GM18861 (cell line): ENCODE data around the gene ZMYM2.

Experiments used
- ATAC-seq: cut with Tn5 transposase; IDR thresholded peaks from one replicate; pipeline ENCODE4 v1.9.1; 2021; ENCODE audit not compliant: unreplicated experiment

The ZMYM2 gene

DNA sequence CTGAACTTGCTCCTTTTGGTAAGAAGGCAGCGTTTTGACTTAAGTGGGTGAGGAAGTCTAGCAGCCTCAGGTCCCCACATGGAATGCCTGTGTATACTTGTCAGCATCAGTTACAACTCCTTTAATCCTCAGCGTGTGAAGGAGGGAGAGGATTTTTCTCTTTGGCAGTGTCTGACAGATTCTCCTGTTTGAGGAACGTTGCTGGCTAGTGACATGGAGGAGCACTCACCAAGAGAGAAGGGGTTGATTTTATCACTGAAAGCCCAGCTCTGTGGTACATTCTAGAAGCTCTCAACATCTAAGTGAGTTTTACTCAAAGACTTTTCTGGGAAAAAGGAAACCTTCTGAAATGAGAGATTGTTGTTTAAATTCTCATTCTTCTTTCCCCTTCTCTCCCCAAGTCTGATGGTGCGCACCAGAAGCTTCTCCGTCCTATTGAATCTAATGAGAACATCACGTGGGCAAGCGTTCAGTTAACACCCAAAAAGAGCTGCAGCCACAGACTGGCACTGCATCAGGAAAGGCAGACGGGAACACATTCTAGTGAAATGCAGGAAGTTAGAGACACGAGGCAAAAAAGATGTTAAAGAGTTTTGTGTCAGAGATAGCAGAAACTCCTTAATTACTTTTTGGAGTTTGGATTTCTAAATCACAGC is 144.1 kb downstream of the ZMYM2 start:
- ATAC-seq = no peak

DNA sequence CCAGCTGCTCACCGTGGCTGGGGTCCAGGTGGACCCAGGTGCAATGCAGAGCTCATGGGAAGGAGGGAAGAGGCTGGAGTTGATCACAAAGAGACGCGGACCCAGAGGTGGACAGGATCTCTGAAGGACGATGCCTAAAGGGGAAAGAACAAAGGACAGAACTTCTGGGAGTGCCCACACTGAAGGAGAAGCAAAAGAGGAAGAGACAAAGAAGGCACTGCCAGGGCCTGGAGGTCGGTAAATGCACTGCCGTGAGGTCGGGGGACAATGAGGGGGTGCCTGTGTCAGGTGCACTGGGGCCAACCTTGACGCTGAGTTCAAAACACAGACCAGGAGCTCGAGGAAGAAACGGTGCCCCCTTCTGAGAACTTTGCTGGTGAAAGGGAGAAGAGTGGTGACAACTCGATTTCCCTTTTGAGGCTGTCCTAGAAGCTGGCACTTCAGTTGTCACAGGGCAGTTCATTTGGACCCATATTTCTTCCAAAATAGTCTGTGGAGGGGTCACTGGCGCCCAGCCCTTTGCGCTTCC is 146.7 kb downstream of the ZMYM2 start:
- no peak for ATAC-seq

DNA sequence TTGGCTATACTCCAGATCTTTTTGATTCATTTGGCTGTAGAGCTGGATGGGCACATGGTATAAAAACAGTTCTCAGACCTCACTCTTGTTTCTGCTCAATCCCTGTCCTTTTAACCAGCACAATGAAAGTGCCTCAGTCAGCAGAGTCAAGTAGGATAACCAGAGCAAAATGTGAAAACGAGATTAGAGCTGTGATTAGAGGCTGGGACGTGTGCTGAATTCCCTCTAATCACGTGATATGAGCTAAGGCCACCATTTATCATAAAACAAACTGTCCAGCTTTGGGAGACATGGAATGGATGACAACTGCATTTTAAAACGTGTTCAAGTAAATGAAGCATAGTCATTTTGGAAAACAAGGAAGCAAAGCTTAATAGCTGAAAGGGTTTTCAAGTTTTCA is 148.2 kb downstream of the ZMYM2 start:
- ATAC-seq = no peak

DNA sequence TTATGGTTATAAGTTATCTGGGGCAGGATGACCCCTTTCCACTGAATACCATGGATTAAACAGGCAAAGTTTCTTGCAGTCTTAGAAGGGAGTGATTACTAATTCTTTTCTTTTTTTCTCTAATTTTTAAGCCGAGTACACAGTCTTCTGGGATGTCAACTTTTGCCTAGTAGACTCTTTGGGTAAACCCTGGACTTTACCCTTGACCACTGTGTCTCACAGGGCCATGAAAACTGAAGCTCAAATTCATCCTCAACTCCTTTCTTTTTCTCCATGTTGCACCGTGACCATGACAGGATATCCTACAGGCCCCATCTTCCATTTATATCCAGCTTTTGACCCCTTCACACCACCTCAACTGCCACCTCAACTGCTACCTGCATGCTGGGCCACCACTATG is 150.5 kb downstream of the ZMYM2 start:
- ATAC-seq = no peak

DNA sequence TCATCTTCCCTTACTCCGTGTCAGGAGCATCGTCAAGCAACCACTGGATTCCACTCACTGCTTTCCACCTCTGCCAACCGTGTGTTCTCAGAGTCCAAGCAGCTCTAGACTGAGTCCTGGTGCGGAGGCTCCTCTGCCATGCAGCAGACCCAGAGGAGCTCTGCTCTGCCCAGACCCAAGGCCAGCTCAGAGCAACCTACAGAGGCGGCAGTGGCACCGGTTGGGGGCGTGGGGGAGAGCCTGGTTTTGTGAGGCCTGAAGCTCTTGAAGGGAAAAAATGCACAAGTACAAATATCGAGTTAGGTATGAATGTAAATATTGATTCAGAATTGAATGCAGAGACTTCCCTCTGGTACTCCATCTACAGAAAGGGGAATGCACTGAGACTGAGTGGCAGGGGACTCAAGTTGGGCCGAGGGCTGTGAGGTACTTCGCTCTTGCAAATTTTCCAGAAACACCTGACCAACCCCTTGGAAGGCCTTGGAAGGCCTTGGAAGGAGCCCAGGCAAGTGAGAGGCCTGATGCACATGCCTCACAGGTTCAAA is 155.6 kb downstream of the ZMYM2 start:
- ATAC-seq = no peak

DNA sequence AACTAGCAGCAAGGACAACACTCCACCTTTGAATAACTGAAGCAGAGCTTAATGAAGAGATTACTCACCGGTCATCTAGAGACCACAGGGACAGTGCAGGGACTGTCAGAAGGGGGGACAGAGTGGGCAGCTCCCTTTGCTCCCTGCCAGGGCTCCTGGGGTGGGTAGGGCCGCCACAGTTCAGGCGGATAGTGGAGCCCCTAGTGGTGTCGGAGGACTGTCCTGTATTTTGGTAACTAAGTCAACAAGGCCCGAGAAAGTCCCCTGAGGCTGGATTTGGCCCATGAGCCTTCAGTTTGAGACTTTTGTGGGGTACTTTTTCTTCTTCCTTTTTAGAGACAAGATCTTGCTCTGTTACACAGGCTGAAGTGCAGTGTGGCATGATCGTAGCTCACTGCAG is 157.7 kb downstream of the ZMYM2 start:
- no peak for ATAC-seq

DNA sequence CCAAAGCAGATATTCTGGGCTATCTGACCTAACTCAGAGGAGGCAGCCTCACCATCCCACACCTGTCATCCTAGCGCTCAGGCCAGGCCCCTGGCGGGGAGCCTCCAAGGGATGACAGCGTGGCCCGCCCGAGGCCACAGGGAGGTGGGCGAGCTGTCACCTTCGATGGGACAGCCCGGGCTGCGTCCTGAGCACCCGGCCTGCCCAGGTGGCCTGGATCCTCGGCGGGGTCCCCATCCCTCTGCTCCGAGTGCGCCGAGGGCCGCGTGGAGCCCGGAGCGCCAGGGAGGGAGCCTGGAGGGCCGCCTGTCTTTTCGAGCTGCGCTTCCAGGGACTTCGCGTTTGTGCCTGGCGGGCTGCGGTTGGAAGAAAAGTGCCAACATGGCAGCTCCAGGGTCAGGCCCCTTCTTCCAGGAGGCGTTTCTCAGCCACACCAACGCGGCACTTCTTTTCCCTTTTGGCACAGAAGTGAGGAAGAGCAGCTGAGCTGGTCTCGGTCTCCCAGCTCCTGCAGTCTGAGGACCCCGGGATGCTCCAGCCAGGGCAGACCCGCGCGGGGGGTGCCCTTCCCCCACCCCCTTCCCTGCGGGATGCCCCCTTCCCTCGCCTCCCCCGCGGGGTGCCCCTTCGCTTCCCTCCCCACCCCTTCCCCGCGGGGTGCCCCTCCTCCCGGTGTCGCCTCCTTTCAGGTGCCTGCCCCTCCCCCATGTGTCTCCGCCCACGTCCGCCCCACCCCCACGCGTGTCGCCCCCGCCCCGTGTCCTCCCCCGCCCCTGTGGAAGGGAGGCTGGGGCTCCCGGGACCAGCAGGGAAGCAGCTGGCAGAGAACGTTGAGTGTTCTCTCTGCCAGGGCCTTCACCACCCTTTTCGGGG is 160.0 kb downstream of the ZMYM2 start:
- no peak for ATAC-seq

DNA sequence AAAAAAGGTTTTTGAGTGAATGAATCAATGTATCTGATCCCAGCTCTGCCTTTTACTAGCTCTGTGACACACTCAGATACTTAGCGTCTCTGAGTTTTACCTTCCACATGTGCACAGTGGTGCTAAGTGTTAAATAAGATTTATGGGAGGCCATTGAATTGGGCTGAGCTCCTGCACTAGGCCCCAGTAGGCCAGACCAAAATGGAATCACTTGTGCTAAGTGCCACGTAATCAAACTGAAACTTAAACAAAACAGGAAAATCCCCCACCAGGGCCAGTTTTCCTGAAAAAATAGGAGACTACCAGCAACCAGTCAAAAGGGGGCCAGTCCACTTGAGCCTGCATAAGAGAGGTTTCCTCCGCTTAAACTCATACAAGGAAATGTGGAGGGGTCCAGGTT is 161.4 kb downstream of the ZMYM2 start:
- ATAC-seq = no peak

DNA sequence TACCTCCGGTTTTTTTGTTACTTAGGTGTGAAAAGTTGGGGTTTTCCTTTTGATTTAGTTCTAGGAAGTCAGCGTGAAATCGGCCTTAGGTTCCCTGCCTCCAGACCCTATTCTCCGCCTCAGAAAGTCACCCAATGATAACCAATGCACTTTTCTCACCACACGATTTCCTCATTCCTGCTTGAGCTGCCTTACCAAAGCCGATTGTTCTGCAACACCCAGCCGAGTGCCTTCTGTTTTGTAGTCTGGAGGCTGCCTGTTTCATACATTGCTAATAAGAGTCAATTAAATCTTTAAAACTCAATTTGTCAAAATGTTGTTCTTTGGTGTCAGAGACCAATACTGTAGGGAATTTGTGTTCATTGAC is 162.6 kb downstream of the ZMYM2 start:
- no peak for ATAC-seq

DNA sequence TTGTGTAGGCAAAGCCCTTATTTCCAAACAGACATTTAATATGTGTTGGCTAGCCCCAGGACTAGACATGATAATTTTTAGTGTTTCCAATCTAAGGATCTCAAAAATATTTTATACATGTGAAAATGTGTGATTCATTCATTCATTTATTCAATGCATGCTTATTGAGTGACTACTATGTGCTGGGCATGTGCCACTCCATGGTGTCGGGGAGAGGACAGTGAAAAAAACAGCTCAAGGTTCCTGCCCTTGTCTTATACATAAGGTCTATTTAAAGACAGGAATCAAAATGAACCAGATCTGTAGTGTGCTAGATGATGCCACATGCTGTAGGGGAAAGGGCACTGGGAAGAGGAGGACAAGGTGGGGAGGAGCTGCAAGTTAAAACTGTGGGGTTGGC is 165.8 kb downstream of the ZMYM2 start:
- ATAC-seq = no peak

DNA sequence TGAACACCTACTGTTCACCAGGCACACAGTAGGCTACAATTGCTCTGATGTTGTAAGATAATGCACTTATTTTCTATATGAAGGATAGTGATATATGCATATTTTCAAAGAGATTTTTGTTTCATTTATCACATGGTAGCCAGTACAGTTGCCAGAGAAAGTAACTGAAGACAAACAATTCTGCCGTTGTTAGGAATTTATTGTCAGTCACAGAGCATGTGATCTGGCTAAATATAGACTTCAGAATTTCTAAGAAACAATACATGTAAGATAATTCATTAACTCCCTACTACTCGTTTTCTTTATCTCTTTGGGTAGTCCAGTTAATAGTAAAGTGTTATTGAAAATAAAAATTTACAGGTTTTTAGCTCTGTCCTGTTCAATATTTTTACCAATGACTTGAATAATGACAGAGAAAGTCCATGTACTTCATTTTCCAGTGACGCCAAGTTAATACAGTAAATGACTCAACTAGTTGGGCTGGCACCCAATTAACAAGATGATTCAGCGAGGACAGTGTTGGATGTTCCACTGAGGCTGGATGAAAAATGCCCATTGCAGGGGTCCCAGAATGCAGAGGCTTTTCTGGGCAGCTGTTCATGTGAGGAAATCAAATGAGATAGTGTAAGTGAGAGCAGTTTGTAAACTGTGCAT is 166.7 kb downstream of the ZMYM2 start:
- no peak for ATAC-seq

DNA sequence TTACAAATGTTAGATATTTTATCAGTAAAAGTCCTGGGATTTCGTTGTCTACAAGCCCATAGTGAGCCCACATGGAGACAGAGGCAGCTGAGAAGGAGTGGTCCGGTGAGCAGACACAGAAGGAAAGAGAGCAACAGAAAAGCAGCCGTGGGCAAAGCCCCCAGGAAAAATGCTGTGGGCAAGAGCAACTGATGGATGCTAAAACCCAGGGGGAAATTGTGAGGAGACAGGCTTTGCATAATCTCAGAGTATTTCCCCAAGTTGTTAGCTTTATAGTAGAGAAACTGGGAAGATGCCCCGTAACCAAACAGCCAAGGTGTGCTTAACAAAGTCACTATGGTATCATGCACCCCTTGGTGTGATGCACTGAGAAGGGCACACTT is 167.2 kb downstream of the ZMYM2 start:
- no peak for ATAC-seq

DNA sequence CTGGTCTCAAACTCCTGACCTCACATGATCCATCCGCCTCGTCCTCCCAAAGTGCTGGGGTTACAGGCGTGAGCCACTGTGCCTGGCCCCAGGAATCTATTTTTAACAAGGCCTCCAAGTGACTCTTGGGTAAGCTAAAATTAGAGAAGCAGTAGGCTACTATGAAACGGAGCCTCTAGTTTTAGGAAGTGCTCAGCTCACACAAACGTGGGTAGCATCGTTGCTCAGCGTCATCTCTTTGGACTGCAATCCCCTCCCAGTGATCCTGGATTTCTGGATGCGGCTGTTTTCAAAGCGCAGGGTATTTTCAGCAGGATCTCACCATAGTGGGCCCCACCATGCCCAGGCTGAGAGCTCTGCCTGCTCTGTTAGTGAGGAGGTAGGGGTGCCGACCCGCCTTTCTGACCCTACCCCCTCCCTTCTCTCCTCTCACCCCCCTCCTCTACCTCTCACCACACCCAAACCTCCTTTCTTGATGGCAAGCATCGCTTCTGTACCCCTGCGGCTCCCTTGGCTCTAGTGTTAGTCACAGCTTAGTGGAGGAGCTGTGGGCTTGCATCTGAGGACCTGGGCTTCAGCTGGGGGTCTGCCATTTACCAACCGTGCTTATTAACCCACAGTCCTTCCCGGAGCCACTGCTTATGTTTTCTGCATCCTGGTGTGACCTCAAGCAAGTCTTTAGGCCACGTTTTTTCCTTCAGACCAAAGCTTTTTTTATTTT is 168.2 kb downstream of the ZMYM2 start:
- no peak for ATAC-seq

DNA sequence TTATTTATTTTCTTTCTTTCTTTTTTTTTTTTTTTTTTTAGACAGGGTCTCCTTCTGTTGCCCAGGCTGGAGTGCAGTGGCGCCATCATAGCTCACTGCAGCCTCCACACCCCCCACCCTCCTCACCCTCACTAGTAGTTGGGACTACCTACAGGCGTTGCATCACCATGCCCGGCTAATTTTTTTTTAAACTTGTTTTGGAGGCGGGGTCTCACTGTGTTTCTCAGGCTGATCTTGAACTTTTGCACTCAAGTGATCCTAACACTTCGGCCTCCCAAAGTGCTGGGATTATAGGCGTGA is 168.7 kb downstream of the ZMYM2 start:
- ATAC-seq = no peak

DNA sequence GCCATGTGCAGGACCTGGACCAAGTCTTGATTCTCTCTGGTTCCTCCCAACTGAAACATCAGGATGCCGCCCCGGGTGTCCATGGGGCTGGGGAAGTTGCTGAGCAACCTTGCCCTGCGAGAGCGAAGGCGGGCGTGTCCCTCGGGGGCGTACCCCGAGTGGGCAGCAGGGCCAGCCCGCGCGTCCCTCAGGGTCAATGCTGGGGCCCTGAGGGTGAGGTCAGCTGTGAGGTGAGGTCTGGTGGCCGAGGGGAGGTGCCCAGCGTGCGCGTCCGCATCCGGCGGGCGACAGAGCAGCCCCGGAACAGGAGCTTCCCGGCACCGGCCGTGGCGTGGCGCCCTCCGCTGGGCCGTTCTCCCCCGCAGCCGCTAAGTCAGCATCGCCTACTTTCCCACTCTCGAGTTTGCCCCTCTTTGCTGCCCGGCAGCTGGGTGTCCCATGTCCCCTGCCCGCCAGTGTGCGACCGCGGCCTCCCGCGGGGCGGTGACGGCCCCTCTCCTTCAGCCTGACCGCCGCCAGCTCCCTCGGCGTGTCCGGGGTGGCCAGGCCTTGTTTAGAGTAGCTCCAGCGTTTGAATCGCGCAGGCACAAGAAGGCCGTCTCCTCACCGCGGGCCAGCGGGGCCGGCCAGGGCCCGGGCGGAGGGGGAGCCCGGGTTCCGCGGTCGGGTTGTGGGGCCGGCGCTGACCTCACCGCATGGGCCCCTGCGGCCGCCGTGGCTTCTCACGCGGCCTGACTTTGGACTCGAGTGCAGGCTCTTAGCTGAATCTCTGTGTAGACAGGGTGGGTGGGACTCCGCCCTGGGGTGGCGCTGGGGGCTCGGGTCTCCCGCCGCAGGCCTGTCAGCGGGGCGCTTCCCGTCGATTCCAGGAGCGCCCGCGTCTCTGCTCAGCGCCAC is 169.3 kb downstream of the ZMYM2 start:
- ATAC-seq = peak; percentile 64

DNA sequence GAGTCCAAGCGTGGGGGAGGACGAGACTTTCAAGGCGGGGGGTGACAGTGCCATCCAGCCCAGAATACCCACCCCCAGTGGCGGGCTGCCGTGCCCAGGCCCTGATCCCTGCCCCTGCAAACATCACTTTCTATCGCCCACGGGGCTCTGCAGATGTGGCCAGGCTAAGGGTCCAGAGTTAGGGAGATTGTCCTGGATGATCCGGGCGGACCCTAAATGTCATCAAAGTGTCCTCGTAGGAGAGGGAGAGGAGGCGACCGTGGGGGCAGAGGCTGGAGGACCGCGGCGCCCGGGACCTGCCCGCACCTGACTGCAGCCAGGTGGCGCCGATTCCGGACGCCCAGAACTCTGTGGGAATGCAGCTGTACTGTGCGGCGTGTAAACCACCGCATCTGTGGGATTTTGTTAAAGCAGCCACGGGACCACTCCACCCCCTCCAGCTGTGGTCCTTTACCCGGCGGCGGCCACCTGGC is 170.0 kb downstream of the ZMYM2 start:
- no peak for ATAC-seq

DNA sequence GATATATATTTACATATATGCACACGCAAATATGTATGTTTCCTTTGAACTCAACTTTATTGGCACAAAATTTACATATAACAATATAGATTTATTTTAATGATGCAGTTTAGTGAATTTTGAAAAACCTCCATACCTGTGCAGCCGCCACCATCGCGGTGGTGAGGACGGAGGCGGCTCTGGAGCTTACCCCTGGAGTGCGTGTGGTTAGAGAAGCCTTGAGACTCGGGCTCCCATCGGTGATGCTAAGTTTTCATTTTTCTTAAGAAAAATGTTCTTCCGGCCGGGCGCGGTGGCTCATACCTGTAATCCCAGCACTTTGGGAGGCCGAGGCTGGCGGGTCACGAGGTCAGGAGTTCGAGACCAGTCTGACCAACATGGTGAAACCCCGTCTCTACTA is 170.5 kb downstream of the ZMYM2 start:
- ATAC-seq = no peak

DNA sequence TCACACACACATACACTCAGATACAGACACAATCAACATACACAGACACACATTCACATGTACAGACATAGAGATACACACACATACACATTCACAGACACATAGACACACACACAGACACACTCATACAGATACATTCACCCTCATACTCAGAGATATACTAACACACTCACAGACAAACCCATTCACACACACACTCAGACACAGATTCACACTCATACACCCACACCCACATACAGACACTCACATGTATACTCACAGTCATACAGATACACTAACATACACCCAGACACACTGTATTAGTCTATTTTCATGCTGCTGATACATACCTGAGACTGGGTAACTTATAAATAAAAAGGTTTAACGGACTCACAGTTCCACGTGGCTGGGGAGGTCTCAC is 171.5 kb downstream of the ZMYM2 start:
- no peak for ATAC-seq

DNA sequence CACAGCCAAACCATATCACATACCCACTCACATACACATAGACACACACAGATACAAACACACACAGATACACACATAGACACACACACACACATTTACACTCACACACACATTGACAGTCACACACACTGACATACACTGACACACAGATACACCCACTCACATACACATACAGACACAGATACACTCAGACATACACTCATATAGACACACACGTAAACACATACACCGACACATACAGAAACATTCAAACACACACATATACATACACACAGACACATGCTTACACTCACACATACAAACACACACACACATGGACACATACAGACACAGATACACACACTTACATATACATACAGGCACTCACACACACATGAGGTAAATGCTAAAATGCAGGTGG is 172.1 kb downstream of the ZMYM2 start:
- ATAC-seq = no peak
